Common myeloid progenitor, CD34-positive (primary cell): ENCODE results near the gene GRXCR2.
"Not testable (repeated sequence)": the region's sequence is repeated elsewhere in the genome, so short reads cannot be mapped to it uniquely, and the experiment has no call there.

Experiments
- CTCF ChIA-PET: fragments of 350-600 bp; sonication (Branson Sonifier 250); formaldehyde crosslinking; loops from one replicate; lab custom pipeline; 2021; ENCODE audit warnings: antibody characterized with exemption; lab: Charles Lee
- POLR2A ChIA-PET: fragments of 350-600 bp; sonication (Branson Sonifier 250); formaldehyde crosslinking; loops from one replicate; lab custom pipeline; 2021; ENCODE audit warnings: antibody characterized with exemption; lab: Charles Lee
- DNase-seq, 3 donors: peaks; one replicate each; pipeline versions ENCODE4 v3.0.0 to v3.0.0-alpha.2; 2013
- H3K27ac ChIP-seq, 2 experiments: 1 replicate in 1 of 2; 2 replicates in 1 of 2; pipeline ENCODE4 v1.7.0; 2013; ENCODE audit warnings: inconsistent platforms in 2 of 2, low read length in 2 of 2, mild to moderate bottlenecking in 2 of 2, low read depth in 1 of 2, moderate library complexity in 1 of 2; ENCODE audit not compliant: severe bottlenecking in 2 of 2, insufficient read depth in 1 of 2, poor library complexity in 1 of 2
- H3K27me3 ChIP-seq, 5 experiments: replicated peaks in 2 of 5; 1 replicate in 3 of 5; 2 replicates in 2 of 5; pipeline versions ENCODE4 v1.6.1 to v1.7.0; 2013; ENCODE audit warnings: low read length in 4 of 5, mild to moderate bottlenecking in 2 of 5, moderate library complexity in 2 of 5, inconsistent platforms in 1 of 5; ENCODE audit not compliant: insufficient read depth in 5 of 5, control insufficient read depth in 4 of 5
- H3K36me3 ChIP-seq, 4 experiments: 1 replicate in 2 of 4; 2 replicates in 2 of 4; pipeline versions ENCODE4 v1.6.1 to v1.7.0; 2013; ENCODE audit warnings: low read length in 3 of 4, control low read depth in 1 of 4, mild to moderate bottlenecking in 1 of 4; ENCODE audit not compliant: control insufficient read depth in 4 of 4, insufficient read depth in 4 of 4
- H3K4me1 ChIP-seq, 4 experiments: 1 replicate in 3 of 4; 2 replicates in 1 of 4; pipeline versions ENCODE4 v1.6.1 to v1.7.1; 2013; ENCODE audit warnings: low read length in 3 of 4, mild to moderate bottlenecking in 3 of 4, control low read depth in 1 of 4, inconsistent platforms in 1 of 4, moderate library complexity in 1 of 4; ENCODE audit not compliant: control insufficient read depth in 4 of 4, insufficient read depth in 4 of 4; ENCODE audit errors: control extremely low read depth in 1 of 4
- H3K4me3 ChIP-seq, 7 experiments: 1 replicate in 4 of 7; 2 replicates in 3 of 7; pipeline versions ENCODE4 v1.5.1 to v1.7.0; 2013; ENCODE audit warnings: mild to moderate bottlenecking in 7 of 7, low read length in 6 of 7, moderate library complexity in 6 of 7, inconsistent platforms in 2 of 7, low read depth in 2 of 7, control low read depth in 1 of 7; ENCODE audit not compliant: insufficient read depth in 4 of 7, control insufficient read depth in 1 of 7; ENCODE audit errors: extremely low read depth in 1 of 7
- H3K9me3 ChIP-seq, 5 experiments: 1 replicate in 4 of 5; 2 replicates in 1 of 5; pipeline versions ENCODE4 v1.6.1 to v1.7.1; 2013; ENCODE audit warnings: low read length in 4 of 5, mild to moderate bottlenecking in 2 of 5, inconsistent platforms in 1 of 5, low read depth in 1 of 5, moderate library complexity in 1 of 5; ENCODE audit not compliant: control insufficient read depth in 4 of 5, insufficient read depth in 2 of 5; ENCODE audit errors: control extremely low read depth in 1 of 5
- whole genome bisulfite sequencing: methylation state at CpG from one replicate; pipeline ENCODE4 v1.1.5; 2013; ENCODE audit not compliant: insufficient coverage; 5-methylcytosine and 5-hydroxymethylcytosine counted together

Gene GRXCR2

DNA sequence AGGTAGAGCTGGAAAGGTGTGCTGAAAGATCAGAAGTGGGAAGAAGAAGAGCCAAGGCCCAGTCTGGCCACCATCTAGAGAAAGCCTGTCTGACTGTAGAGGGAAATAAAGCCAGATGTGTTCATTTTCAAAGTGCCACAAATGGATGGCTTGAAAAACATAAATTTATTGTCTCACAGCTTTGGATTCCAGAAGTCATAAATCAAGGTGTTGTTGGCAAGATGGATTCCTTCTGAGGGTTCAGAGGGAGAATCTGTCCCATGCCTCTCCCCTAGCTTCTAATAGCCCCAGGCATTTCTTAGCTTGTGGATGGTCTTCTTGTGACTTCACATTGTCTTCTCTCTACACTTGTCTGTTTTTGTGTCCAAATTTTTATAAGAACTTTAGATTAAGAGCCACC is 31.5 kb downstream of the GRXCR2 start:
- ChIA-PET POLR2A (no interaction called here), CTCF (interaction anchor here (1.4 to 2.4 kb wide), 3 partner anchors 8 to 15 kb away, joined by 4 to 7 read pairs (median 5); no protein-coding TSS in a partner anchor)
- no peaks in the 10 kb centered on the region for H3K9me3 ChIP-seq
- H3K27ac ChIP-seq: no peak overlapping the region
- no peak overlapping the region for H3K4me3 ChIP-seq
- no peaks in the 10 kb centered on the region for H3K4me1 ChIP-seq
- H3K27me3 ChIP-seq: no peaks in the 10 kb centered on the region
- no peak for DNase-seq
- H3K36me3 ChIP-seq: no peaks in the 10 kb centered on the region

DNA sequence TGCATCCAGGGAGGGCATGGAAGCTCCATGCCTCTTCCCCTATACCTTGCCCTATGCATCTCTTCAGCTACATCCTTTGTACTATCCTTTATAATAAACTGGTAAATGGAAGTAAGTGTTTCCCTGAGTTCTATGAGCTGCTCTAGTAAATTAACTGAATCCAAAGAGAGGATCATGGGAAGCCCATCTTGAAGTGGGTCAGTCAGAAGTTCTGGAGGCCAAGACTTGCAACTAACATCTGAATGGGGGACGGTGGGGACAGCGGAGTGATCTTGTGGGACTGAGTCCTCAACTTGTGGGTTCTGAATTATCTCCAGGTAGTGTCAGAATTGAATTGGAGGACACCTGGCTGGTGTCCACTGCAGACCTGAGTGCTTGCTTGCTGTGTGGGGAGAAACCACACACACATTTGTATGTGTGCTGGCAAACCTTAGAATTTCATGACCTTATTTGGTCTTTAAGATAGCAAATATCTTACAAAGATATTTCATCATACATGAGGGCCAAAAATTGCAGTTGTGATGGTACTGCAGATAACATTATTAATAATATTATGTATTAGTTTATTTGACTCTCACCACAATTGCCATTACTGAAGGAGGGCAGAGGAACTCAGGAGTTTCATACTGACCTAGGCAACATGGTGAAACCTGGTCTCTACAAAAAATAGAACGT is 32.2 kb downstream of the GRXCR2 start:
- Histone ChIP-seq H3K36me3 (no peaks in the 10 kb centered on the region), H3K4me1 (peaks cover 6 to 7% (median 6%) of the 10 kb centered on the region in 4 experiments), H3K4me3 (no peak overlapping the region), H3K9me3 (no peaks in the 10 kb centered on the region), H3K27me3 (no peaks in the 10 kb centered on the region), H3K27ac (no peak overlapping the region)
- WGBS: 96% methylated on average over 2 of the region's 3 CpGs
- ChIA-PET POLR2A (no interaction called here), CTCF (interaction anchor here (1.6 to 2.4 kb wide), 2 partner anchors 9 to 14 kb away, joined by 4 to 7 read pairs; no protein-coding TSS in a partner anchor)
- DNase-seq: no peak

DNA sequence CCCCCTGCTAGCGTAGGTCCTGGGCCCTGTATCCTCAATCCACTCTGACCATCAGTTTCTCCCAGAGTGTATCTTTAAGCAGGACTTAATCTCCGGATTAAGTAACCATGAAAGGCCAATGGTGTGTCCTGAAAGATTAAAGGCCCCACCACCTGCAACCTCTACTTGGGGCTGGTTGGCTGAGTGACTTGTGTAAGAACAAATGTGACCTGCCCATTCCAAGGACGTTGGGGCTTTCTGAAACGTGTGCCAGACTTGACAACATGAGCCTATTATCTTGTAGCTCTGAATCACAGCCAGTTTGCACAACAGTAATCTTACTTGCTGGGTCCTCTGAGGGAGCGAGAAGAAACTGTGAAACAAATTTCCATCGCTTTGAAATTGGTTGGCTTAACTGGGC is 34.5 kb downstream of the GRXCR2 start:
- DNase-seq: no peak
- no peak overlapping the region for H3K27ac ChIP-seq
- ChIA-PET CTCF (interaction anchor here (2.3 to 4.6 kb wide), 2 partner anchors 8 to 12 kb away, joined by 9 to 31 read pairs; no protein-coding TSS in a partner anchor), POLR2A (no interaction called here)
- H3K36me3 ChIP-seq: no peaks in the 10 kb centered on the region
- no peaks in the 10 kb centered on the region for H3K27me3 ChIP-seq
- no peaks in the 10 kb centered on the region for H3K9me3 ChIP-seq
- H3K4me3 ChIP-seq: no peak overlapping the region
- peaks cover 9 to 25% (median 18%) of the 10 kb centered on the region in 4 experiments for H3K4me1 ChIP-seq
- WGBS: 98% methylated on average over 5 of the region's 6 CpGs

- H3K36me3 ChIP-seq, H3K9me3 ChIP-seq, POLR2A ChIA-PET, H3K27me3 ChIP-seq: not testable (repeated sequence)
- 92% methylated on average over 11 of the region's 13 CpGs for WGBS
- Histone ChIP-seq H3K4me3 (peak overlapping the region in 5 of 7 experiments; percentile 74 to 93 (median 82)), H3K4me1 (peaks cover 9 to 28% (median 22%) of the 10 kb centered on the region in 4 experiments), H3K27ac (peak overlapping the region in 1 of 2 experiments; percentile 80)
- CTCF ChIA-PET: interaction anchor here (1.6 to 4.6 kb wide), 4 partner anchors 9 to 20 kb away, joined by 5 to 31 read pairs (median 10); no protein-coding TSS in a partner anchor
- peak in 2 of 3 donors; percentile 21 to 32 for DNase-seq
Measured at GRCh38 chr5:145836241-145836640, 36.6 kb downstream of the GRXCR2 start.

GRCh38 chr5:145835848-145836239 is 37.0 kb downstream of the GRXCR2 start:
- DNase-seq: no peak
- 64% methylated on average over 8 of the region's 18 CpGs for WGBS
- peak overlapping the region in 1 of 2 experiments; percentile 80 for H3K27ac ChIP-seq
- ChIA-PET POLR2A (interaction anchor here (0.6 to 1.2 kb wide), 3 partner anchors 19 to 1665 kb away, joined by 3 to 4 read pairs (median 3); partner anchors contain the start of genes KCTD16 and YIPF5), CTCF (interaction anchor here (1.6 to 4.6 kb wide), 4 partner anchors 9 to 20 kb away, joined by 5 to 31 read pairs (median 10); no protein-coding TSS in a partner anchor)
- H3K9me3 ChIP-seq: no peaks in the 10 kb centered on the region
- peak overlapping the region; percentile 66 to 93 (median 81) for H3K4me3 ChIP-seq
- no peaks in the 10 kb centered on the region for H3K36me3 ChIP-seq
- no peaks in the 10 kb centered on the region for H3K27me3 ChIP-seq
- peaks cover 10 to 32% (median 26%) of the 10 kb centered on the region in 4 experiments for H3K4me1 ChIP-seq

- DNase-seq: peak; percentile 91 to 97 (median 95)
- H3K4me1 ChIP-seq: peaks cover 17 to 38% (median 32%) of the 10 kb centered on the region in 4 experiments
- WGBS: 0% methylated on average over 66 of the region's 71 CpGs
- POLR2A ChIA-PET: interaction anchor here (0.6 to 1.2 kb wide), 5 partner anchors 20 to 1665 kb away, joined by 3 to 5 read pairs (median 3); partner anchors contain the start of genes KCTD16 and YIPF5
- no peaks in the 10 kb centered on the region for H3K36me3 ChIP-seq
- no peaks in the 10 kb centered on the region for H3K9me3 ChIP-seq
- H3K27ac ChIP-seq: peak within 1 kb of the TSS in 1 of 2 experiments; percentile 80
- CTCF ChIA-PET: interaction anchor here (0.9 to 4.6 kb wide), 8 partner anchors 9 to 296 kb away, joined by 4 to 31 read pairs (median 6); no protein-coding TSS in a partner anchor
- peak within 1 kb of the TSS; percentile 66 to 93 (median 81) for H3K4me3 ChIP-seq
- H3K27me3 ChIP-seq: no peaks in the 10 kb centered on the region
Measured at GRCh38 chr5:145834917-145835847, 37.6 kb downstream of the GRXCR2 start, which contains the start of gene PRELID2. Gene PRELID2 (minus strand): TSS chr5:145835342. CDS start chr5:145835251, 91 bp downstream.
